Measurements from ENCODE around the gene C10orf143. TPM values are rescaled to one million over a fixed set of nuclear protein-coding genes. Genes with fewer than 3 reads are reported as not detected.
"Not testable (repeated sequence)": the region's sequence is repeated elsewhere in the genome, so short reads cannot be mapped to it uniquely, and the experiment has no call there.

C10orf143 gene
- total and polyA plus RNA-seq, 2 experiments from 2014 or later = 0.21 to 3.7 TPM

- H3K9me3 Mint-ChIP-seq = peaks cover 6% of the 10 kb centered on the region; the same call in 2 of the 3 replicates
- peaks cover 8% of the 10 kb centered on the region for H3F3A ChIP-seq (replicated peaks; ENCODE audit: low read depth)
- H3K27me3 ChIP-seq (ENCODE audit: insufficient read depth) = no peaks in the 10 kb centered on the region
- DNase-seq (ENCODE audit: low spot score) (peak; percentile 88), ATAC-seq (peak; percentile 1; the same call in 2 of the 3 replicates)
- H3K36me3 Mint-ChIP-seq (ENCODE audit: low read depth) = peaks cover 19% of the 10 kb centered on the region
- H2AFZ ChIP-seq = peak overlapping the region; percentile 97
- peak overlapping the region; percentile 100 for H3K4me2 ChIP-seq
- H3K4me3 ChIP-seq = peak overlapping the region; percentile 98
- peaks cover 15% of the 10 kb centered on the region for H3K27me3 Mint-ChIP-seq (ENCODE audit: insufficient read depth, low read depth, poor library complexity)
- peak overlapping the region; percentile 88; the same call in 1 of the 2 replicates for H3K27ac ChIP-seq (ENCODE audit: low read depth)
- H4K20me1 ChIP-seq (replicated peaks; ENCODE audit: insufficient read depth) = no peaks in the 10 kb centered on the region
- H3K79me2 ChIP-seq (replicated peaks; ENCODE audit: insufficient read depth) = peaks cover 10% of the 10 kb centered on the region
- H3K4me1 ChIP-seq (ENCODE audit: insufficient read depth) = peaks cover 18% of the 10 kb centered on the region
- H3K9me2 ChIP-seq (ENCODE audit: insufficient read depth) = peaks cover under 1% of the 10 kb centered on the region; the same call in 1 of the 2 replicates
- H3K36me3 ChIP-seq (ENCODE audit: insufficient read depth) = no peaks in the 10 kb centered on the region
- peaks cover 36% of the 10 kb centered on the region for H3K4me1 Mint-ChIP-seq
- H3K4me3 Mint-ChIP-seq = peak overlapping the region; percentile 93
- peak overlapping the region; percentile 97 for H3K27ac Mint-ChIP-seq
- TF ChIP-seq CTCF (conservative IDR thresholded peaks at IDR 0.05; ENCODE audit: low read depth in 2 of 2) = peak; percentile 68 to 72
- TF ChIP-seq EZH2phosphoT487 (IDR thresholded peaks at IDR 0.05; ENCODE audit: unreplicated experiment) = no peak
Measured at GRCh38 chr10:130109796-130110245, 809 bp downstream of the C10orf143 start.

- H3K4me3 Mint-ChIP-seq = peak overlapping the region; percentile 93
- peaks cover 10% of the 10 kb centered on the region for H3K79me2 ChIP-seq (replicated peaks; ENCODE audit: insufficient read depth)
- peaks cover 15% of the 10 kb centered on the region for H3K27me3 Mint-ChIP-seq (ENCODE audit: insufficient read depth, low read depth, poor library complexity)
- no peaks in the 10 kb centered on the region for H3K27me3 ChIP-seq (ENCODE audit: insufficient read depth)
- H3K4me3 ChIP-seq = peak overlapping the region; percentile 98
- TF ChIP-seq EZH2 (IDR thresholded peaks at IDR 0.05; ENCODE audit: low read depth, unreplicated experiment) (no peak), ZNF114 (CRISPR knock-in tag; IDR thresholded peaks at IDR 0.05) (no peak), CREB1 (CRISPR knock-in tag; IDR thresholded peaks at IDR 0.05; ENCODE audit: low read depth) (no peak), ETS1 (IDR thresholded peaks at IDR 0.05) (no peak), STAT1 (IDR thresholded peaks at IDR 0.05; ENCODE audit: unreplicated experiment) (no peak), CTCF (conservative IDR thresholded peaks at IDR 0.05; ENCODE audit: low read depth in 2 of 2) (no peak), POLR2AphosphoS5 (IDR thresholded peaks at IDR 0.05; ENCODE audit: low read depth) (no peak), REST (IDR thresholded peaks at IDR 0.05; ENCODE audit: unreplicated experiment) (no peak)
- peaks cover 18% of the 10 kb centered on the region; the same call in 2 of the 3 replicates for H3K36me3 Mint-ChIP-seq (ENCODE audit: low read depth)
- H3K4me2 ChIP-seq = peak overlapping the region; percentile 100
- no peak overlapping the region for H2AFZ ChIP-seq
- peaks cover 8% of the 10 kb centered on the region for H3F3A ChIP-seq (replicated peaks; ENCODE audit: low read depth)
- no peak overlapping the region for H3K27ac Mint-ChIP-seq
- peaks cover 18% of the 10 kb centered on the region for H3K4me1 ChIP-seq (ENCODE audit: insufficient read depth)
- H3K4me1 Mint-ChIP-seq = peaks cover 36% of the 10 kb centered on the region
- peaks cover 4% of the 10 kb centered on the region; the same call in 2 of the 3 replicates for H3K9me3 Mint-ChIP-seq
- H3K27ac ChIP-seq (ENCODE audit: low read depth) = no peak overlapping the region
- no peaks in the 10 kb centered on the region for H4K20me1 ChIP-seq (replicated peaks; ENCODE audit: insufficient read depth)
- DNase-seq (ENCODE audit: low spot score) (no peak), ATAC-seq (no peak)
- no peaks in the 10 kb centered on the region for H3K36me3 ChIP-seq (ENCODE audit: insufficient read depth)
- H3K9me2 ChIP-seq (ENCODE audit: insufficient read depth) = no peaks in the 10 kb centered on the region; the same call in 1 of the 2 replicates
Measured at GRCh38 chr10:130108934-130109604, 1.6 kb downstream of the C10orf143 start.

- H2AFZ ChIP-seq; H3K9me2 ChIP-seq (ENCODE audit: insufficient read depth); H3K4me3 Mint-ChIP-seq; H3K36me3 ChIP-seq (ENCODE audit: insufficient read depth); ATAC-seq; H3K27ac ChIP-seq (ENCODE audit: low read depth); H3K4me2 ChIP-seq; H3K9me3 Mint-ChIP-seq; H3K27ac Mint-ChIP-seq; H3K4me3 ChIP-seq; H3K27me3 ChIP-seq (ENCODE audit: insufficient read depth); DNase-seq (ENCODE audit: low spot score); H4K20me1 ChIP-seq (replicated peaks; ENCODE audit: insufficient read depth); H3F3A ChIP-seq (replicated peaks; ENCODE audit: low read depth): not testable (repeated sequence)
- Histone ChIP-seq H3K79me2 (replicated peaks; ENCODE audit: insufficient read depth) (peaks cover 10% of the 10 kb centered on the region), H3K4me1 (ENCODE audit: insufficient read depth) (peaks cover 18% of the 10 kb centered on the region)
- Mint-ChIP-seq H3K4me1 (peaks cover 36% of the 10 kb centered on the region), H3K27me3 (ENCODE audit: insufficient read depth, low read depth, poor library complexity) (peaks cover 16% of the 10 kb centered on the region), H3K36me3 (ENCODE audit: low read depth) (peaks cover 18% of the 10 kb centered on the region; the same call in 2 of the 3 replicates)
Measured at GRCh38 chr10:130108146-130108545, 2.5 kb downstream of the C10orf143 start.

Data from GM23338 (cell line).